ENCODE results near the gene A4GALT.

The A4GALT gene

DNA sequence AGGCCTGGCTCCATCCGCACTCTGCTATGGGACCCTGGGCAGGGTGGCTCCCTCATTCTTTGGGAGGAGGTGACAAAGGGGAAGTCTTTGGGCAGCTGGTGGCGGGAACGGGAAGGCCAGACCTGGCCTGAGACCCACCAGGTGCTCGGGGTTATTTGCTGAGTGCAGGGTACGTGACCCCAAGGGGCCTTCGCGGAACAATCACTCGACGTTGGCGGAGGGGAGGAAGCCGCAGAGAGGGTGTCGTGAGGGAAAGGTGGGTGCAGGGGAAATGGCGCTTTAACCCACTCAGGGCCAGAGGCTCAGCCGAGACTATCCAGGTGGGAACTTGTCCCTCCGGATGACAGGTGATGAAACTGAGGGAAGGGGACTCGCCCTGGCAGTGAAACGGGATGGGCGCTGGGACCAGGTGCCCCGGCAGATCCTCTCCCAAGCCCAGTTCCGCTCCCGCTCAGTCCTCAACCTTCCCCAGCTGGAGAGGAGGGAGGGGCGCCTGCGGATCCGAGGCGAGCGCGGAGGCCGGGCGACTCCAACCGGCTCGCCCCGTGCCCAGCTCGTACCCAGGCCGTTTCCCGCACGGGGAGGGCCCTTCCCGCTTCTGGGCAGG is 911 bp downstream of the A4GALT start:
- TF ChIP-seq ZNF274 (IDR thresholded peaks at IDR 0.05; ENCODE audit: low read depth, low read length) = no peak
- H3K4me3 ChIP-seq (ENCODE audit: low read length) = peak overlapping the region; percentile 84; the same call in 1 of the 2 replicates

DNA sequence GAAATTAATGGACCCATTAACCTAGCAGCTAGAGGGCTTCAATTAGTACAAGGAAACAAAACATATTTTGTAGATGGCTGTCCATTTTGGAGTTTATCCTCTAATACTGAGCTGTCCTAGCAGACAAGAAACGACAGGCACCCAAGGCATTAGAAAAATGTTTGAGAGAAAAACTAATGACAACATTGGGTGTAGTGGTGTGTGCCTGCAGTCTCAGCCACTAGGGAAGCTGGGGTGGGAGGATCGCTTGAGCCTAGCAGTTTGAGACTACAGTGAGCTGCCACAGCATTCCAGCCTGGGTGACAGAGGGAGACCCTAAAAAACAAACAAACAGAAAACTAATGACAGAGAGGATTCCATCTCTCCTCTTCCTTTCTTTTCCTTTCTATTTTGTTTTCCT is 1.5 kb downstream of the A4GALT start:
- TF ChIP-seq ZNF274 (IDR thresholded peaks at IDR 0.05; ENCODE audit: low read depth, low read length) = no peak
- H3K4me3 ChIP-seq (ENCODE audit: low read length) = peak overlapping the region; percentile 84; the same call in 1 of the 2 replicates

DNA sequence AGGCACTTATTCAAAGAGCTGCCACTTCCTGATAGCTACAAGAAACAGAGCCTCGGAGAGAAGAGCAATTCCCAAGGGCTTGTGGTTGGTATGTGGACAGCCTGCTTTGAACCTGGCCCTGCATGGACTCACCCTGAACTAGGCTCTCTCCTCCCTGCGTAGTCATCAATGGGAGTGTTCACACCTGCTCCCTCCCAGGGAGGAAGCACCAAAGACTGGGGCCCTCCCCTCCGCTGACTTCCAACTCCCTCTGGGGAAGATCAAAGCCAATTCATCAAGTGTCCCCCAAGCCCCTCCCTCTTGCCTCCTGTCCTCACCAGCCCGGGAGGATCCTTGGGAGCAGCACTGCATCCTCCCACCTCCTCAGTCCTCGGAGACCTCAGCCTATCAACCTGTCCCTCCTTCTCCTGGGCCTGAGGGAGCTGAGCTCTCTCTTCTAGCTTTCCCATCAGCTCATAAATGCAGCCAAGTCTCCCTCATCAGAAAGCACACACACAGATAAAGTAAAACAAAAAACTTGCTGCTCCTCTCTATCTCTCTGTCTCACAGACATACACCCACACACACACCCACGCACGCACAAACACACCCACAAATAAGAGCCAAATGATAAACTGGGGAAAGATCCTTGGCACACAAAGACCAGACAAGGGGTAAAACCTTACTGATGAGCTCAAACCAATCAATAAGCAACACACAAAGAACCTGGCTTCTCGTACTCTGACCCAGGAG is 3.3 kb downstream of the A4GALT start:
- no peak for TF ChIP-seq ZNF274 (IDR thresholded peaks at IDR 0.05; ENCODE audit: low read depth, low read length)
- H3K4me3 ChIP-seq (ENCODE audit: low read length) = peak overlapping the region; percentile 21; the same call in 1 of the 2 replicates

DNA sequence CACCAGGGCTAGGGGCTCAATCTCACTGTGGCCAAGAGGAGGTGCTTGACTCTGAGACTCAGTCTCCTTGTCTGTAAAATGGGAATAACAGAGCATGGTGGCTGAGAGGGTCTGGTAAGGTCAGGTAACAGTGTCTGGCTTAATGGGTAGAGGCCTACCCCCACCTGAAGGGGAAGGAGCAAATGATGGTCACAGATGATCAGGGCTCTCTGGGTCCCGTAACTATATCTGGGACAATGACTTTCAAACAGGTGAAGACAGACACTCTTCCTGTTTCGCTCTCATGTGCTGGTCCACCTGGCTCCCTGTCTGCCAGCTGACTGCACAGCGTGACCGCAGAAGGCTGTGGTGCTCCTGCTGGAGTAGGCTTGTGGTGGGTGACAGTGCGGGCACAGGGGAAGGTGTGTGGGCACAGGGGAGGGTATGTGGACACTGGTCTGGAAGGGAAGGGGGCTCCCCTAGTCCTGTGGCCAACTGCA is 4.0 kb downstream of the A4GALT start:
- TF ChIP-seq ZNF274 (IDR thresholded peaks at IDR 0.05; ENCODE audit: low read depth, low read length) = no peak
- H3K4me3 ChIP-seq (ENCODE audit: low read length) = peak overlapping the region; percentile 21; the same call in 1 of the 2 replicates

DNA sequence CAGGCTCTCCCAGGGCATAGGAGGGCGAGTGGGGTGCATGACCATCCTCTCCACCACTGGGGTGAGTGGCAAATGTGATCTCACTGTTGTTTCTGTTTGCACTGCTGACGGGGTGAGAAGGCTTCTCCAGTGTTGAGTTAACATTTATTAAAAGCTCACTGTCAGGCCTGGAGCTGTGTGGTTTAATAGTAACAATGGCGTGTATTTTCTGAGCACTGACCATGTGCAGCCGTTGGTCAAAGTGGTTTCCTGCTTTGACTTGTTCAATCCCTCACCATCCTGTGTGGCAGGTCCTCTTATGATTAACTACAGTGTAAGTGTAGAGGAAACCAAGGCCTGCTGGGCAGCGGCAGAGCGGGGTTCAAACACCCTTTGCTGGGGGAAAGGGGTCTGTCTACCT is 4.4 kb downstream of the A4GALT start:
- no peak for TF ChIP-seq ZNF274 (IDR thresholded peaks at IDR 0.05; ENCODE audit: low read depth, low read length)
- peak overlapping the region; percentile 21; the same call in 1 of the 2 replicates for H3K4me3 ChIP-seq (ENCODE audit: low read length)

DNA sequence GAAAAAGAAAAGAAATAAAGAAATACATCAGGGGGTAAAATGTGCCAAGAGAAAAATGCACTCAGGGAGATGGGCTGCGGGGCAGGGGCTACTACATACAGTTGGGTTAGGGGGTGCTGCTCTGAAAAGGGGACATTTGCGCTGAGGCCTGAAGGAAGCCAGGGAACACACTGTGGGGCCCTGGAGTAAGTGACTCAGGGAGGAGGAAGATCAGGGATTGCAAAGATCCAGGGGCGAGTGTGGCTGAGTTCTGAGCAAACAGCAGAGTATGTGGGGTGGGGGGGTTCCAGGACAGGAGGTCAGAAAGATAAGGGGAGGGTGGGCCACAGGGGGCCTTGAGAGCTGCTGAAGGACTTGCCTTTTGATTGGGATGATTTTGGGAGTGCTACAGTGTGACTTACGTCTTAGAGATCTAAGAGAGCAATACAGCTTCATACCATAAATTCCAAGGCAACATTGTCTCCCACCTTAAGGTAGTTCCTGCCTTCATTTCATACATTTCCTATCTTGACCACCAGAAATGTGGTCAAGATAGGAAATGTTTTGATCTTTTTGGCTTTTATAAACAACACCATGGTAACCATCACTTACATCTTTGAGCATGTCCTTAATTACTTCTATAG is 5.8 kb downstream of the A4GALT start:
- no peak overlapping the region for H3K4me3 ChIP-seq (ENCODE audit: low read length)
- TF ChIP-seq ZNF274 (IDR thresholded peaks at IDR 0.05; ENCODE audit: low read depth, low read length) = no peak

DNA sequence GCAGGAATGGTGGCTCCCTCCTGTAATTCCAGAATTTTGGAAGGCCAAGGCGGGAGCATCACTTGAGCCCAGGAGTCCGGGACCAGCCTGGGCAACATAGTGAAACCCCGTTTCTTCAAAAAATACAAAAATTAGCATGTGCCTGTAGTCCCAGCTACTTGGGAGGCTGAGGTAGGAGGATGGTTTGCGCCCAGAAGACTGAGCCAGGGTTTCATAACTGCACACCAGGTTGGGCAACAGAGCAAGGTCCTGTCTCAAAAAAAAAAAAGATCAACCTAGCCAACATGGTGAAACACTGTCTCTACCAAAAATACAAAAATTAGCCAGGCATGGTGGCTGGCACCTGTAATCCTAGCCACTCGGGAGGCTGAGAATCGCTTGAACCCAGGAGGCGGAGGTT is 6.4 kb downstream of the A4GALT start:
- no peak for TF ChIP-seq ZNF274 (IDR thresholded peaks at IDR 0.05; ENCODE audit: low read depth, low read length)

DNA sequence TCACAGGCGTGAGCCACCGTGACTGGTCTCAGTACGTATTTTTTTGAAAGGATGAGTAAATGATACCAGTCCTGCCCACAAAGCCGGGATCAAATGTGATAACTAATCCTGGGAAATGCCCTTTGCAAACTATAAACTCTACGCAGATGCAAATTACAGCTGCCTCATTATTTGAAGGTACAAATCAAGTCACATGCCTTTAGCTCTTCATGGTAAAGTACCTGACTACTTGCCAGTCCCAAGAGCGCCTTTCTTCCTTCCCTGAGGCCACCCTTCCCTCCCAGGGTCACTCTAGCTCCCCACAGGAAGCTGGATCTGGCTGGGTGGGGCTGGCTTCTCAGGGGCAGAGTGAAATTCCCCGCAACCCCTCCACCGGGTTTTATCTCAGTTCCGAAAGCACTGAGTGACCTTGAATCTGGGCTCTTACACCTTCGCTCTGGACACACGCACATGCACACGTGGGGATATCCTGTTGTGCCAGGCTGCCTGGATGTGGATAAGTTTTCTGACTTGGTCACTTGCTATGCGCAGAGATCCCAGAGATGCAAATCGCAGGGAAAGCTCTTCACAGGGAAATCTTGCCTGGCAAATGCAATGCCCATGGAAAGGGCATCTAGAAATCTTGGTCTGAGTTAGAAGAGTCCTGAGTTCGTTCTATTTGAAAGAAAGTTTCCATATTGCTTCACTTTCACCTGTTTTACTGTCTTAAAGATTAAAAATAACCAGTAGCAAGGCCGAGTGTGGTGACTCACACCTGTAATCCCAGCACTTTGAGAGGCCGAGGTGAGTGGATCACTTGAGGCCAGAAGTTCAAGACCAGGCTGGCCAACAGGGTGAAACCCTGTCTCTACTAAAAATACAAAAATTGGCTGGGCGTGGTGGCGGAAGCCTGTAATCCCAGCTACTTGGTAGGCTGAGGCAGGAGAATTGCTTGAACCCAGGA is 8.5 kb downstream of the A4GALT start:
- H3K4me3 ChIP-seq (ENCODE audit: low read length) = no peak overlapping the region
- no peak for TF ChIP-seq ZNF274 (IDR thresholded peaks at IDR 0.05; ENCODE audit: low read depth, low read length)

More for the DNA sequence above, 6.4 kb downstream of the A4GALT start:
- no peak overlapping the region for H3K4me3 ChIP-seq (ENCODE audit: low read length)

DNA sequence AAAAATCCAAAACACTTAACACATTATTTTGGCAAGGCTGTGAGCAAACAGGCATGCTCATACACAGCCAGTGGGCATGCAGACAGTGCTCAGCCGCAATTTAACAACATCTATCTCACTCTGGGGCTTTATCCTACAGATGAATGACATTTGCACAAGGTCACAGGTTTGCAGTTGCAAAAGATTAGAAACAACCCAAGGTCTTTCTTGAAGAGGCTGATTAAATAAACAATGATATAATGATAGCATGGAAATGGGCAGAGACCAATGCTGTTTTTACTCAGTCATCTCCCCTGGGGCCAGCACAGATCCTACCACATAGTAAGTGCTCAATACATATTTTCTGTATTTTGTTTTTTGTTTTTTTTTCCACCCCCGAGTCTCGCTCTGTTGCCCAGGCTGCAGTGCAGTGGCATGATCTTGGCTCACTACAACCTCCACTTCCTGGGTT is 9.4 kb downstream of the A4GALT start:
- TF ChIP-seq ZNF274 (IDR thresholded peaks at IDR 0.05; ENCODE audit: low read depth, low read length) = no peak
- no peak overlapping the region for H3K4me3 ChIP-seq (ENCODE audit: low read length)

DNA sequence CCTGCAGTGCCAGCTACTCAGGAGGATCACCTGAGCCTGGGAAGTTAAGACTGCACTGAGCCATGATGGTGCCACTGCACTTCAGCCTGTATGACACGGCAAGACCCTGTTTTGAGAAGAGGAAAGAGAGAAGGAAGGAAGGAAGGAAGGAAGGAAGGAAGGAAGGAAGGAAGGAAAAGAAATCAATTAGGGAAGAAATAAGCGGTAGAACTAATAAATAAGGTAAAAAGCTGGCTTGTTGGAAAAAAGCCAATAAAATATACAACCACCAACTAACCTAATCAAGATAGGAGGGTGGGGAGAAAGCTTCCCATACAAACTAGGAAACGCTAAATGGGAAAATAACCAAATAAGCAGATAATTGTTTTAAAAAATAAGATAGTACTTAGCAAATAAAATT is 12.3 kb downstream of the A4GALT start:
- TF ChIP-seq ZNF274 (IDR thresholded peaks at IDR 0.05; ENCODE audit: low read depth, low read length) = no peak
- H3K4me3 ChIP-seq (ENCODE audit: low read length) = no peak overlapping the region

DNA sequence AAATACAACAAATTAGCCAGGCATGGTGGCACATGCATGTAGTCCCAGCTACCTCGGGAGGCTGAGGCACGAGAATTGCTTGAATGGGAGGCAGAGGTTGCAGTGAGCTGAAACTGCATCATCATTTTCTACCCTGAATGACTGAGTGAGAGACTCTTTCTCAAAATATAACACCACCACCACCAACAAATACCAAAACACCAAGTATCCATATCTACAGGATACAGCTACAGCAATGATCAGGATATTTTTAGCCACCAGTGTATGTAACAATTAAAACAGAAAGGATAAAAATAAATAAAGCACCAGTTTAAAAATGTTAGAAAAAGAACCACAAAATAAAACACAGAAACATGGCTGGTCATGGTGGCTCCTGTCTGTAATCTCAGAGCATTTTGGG is 13.2 kb downstream of the A4GALT start:
- no peak overlapping the region for H3K4me3 ChIP-seq (ENCODE audit: low read length)
- no peak for TF ChIP-seq ZNF274 (IDR thresholded peaks at IDR 0.05; ENCODE audit: low read depth, low read length)

DNA sequence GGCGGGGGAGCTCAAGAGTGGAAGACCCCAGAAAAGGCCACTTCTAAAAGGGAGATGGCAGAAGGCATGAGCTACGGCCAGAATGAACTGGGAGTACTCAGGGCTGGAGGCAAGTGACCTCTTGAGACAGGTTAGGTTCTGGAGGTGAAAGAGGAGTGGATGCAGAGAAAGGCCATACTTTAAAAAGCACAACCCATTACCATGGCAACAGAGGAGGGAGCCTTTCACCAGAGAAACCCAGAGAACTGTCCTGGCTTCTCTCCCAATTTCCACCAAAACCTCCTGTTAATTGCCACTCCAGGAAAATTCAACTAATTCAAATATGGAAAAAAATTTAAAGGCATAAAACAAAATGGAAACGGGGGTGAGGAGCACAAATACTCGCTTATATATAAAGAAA is 15.8 kb downstream of the A4GALT start:
- no peak overlapping the region for H3K4me3 ChIP-seq (ENCODE audit: low read length)
- no peak for TF ChIP-seq ZNF274 (IDR thresholded peaks at IDR 0.05; ENCODE audit: low read depth, low read length)

DNA sequence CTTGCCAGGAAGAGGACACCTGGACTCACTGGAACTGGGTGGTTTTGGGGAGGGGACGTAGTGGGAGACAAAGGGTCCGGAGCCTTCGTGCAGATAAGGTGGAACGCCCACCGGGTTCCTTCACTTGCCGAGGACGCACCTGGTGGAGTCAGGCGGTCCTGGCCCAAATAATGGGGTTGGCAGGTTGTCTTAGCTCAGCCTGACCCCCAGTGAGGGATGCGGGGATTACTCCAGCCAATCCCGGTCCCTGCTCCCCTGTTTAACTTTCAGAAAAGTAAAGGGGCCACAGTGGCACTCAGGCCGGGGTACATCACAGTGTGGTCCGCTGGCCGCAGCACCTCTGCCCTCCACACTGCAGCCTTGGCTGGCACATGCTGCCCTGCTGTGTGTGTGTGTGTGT is 18.0 kb downstream of the A4GALT start:
- no peak overlapping the region for H3K4me3 ChIP-seq (ENCODE audit: low read length)
- no peak for TF ChIP-seq ZNF274 (IDR thresholded peaks at IDR 0.05; ENCODE audit: low read depth, low read length)

DNA sequence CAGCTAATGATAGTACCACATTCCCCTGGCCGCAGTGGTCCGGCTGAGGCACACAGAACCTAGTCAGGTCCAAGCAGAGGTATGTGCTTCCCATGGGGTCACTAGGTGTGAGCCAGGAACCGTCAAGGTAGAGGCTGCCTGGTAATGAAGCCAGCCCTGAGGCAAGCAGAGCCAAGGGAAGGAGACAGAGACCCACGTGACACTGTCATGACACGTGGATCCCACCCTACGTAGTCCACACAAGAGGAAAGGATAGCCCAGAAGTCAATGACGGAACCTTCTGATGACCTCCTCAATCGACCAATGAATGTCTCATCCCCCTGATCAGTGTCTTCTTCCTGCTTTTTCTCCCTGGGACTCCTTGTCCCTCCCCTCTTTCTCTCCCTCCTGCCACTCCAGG is 19.0 kb downstream of the A4GALT start:
- no peak for TF ChIP-seq ZNF274 (IDR thresholded peaks at IDR 0.05; ENCODE audit: low read depth, low read length)
- no peak overlapping the region for H3K4me3 ChIP-seq (ENCODE audit: low read length)

Data from GM08714 (cell line).